Astrocyte of the spinal cord (primary cell): ENCODE measurements around the gene BRF1.

Experiments
- DNase-seq: peaks from one replicate; pipeline ENCODE4 v3.0.0; 2011; ENCODE audit warnings: low read depth, low spot score
- H3K4me3 ChIP-seq: 2 replicates; pipeline ENCODE4 v1.5.1; 2011; ENCODE audit warnings: low read depth, mild to moderate bottlenecking, low read length, moderate library complexity
- CTCF ChIP-seq: IDR thresholded peaks from 2 replicates; pipeline ENCODE4 v1.5.1; 2012; ENCODE audit warnings: low read depth, mild to moderate bottlenecking, low read length, inconsistent platforms
- in situ Hi-C: cut with HindIII; loops from 2 replicates; pipeline ENCODE4 v1.10.0; 2017; ENCODE audit warnings: low sequenced_read_pairs

Gene BRF1

GRCh38 chr14:105346200-105346533 is 45.4 kb upstream of the BRF1 start:
- H3K4me3 ChIP-seq: no peak overlapping the region
- DNase-seq: no peak
- TF ChIP-seq CTCF: no peak
- in situ Hi-C loops: no loop called here

- DNase-seq: no peak
- no peak for TF ChIP-seq CTCF
- in situ Hi-C loops: no loop called here
- H3K4me3 ChIP-seq: no peak overlapping the region
Observed at GRCh38 chr14:105343194-105343593, 42.4 kb upstream of the BRF1 start.

GRCh38 chr14:105340821-105341733 is 40.3 kb upstream of the BRF1 start:
- H3K4me3 ChIP-seq: no peak overlapping the region
- DNase-seq: peak; percentile 35
- TF ChIP-seq CTCF: no peak
- in situ Hi-C loops: no loop called here

- in situ Hi-C loops: no loop called here
- H3K4me3 ChIP-seq: no peak overlapping the region
- TF ChIP-seq CTCF: no peak
- DNase-seq: no peak
Observed at GRCh38 chr14:105337966-105338741, 37.4 kb upstream of the BRF1 start.

GRCh38 chr14:105337433-105337832 is 36.6 kb upstream of the BRF1 start:
- no peak for DNase-seq
- no peak overlapping the region for H3K4me3 ChIP-seq
- in situ Hi-C loops: no loop called here
- no peak for TF ChIP-seq CTCF

GRCh38 chr14:105336477-105337287 is 35.9 kb upstream of the BRF1 start:
- no peak for TF ChIP-seq CTCF
- no peak overlapping the region for H3K4me3 ChIP-seq
- in situ Hi-C loops: no loop called here
- DNase-seq: no peak
